ENCODE data around the gene CCDC40. TPM values are rescaled to one million over a fixed set of nuclear protein-coding genes. Genes with fewer than 3 reads are reported as not detected.
"Not testable (repeated sequence)": the region's sequence is repeated elsewhere in the genome, so short reads cannot be mapped to it uniquely, and the experiment has no call there.

CCDC40 gene
- total RNA-seq, 1 donor from 2014 or later: not detected

DNA sequence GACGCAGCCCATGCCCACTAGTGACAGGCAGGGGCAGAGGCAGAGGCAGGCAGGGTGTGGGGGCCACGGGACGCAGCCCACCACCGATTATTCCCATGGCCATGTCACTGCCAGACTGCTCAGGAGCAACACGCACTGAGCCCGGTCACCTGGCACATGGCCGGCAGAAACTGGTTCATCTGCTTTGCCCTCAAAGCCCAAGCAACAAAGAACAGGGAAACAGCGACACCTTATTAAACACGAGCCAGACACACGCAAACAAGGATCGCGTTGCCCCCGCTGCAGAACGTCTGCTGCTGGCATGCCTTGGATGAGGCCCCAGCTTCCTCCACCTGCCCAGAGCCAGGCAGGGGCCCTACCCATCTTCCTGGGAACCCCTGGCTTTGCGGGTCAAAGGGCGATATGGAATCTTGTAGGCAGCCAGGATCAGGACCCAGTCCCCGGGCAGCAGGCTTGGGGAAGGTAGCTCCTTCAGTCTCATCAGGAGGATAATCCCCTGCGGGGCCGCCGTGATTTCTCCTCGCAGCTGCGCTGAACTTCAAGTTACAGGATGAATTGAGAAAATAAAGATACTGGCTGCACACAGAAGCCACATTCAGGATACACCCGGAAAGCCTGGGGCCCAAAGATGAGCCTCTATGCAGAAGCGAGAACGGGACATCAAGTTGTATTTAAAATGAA is 5.6 kb upstream of the CCDC40 start:
- Mint-ChIP-seq H3K27ac (no peak overlapping the region), H3K9me3 (no peaks in the 10 kb centered on the region), H3K27me3 (ENCODE audit: low read depth) (peaks cover 30% of the 10 kb centered on the region), H3K36me3 (ENCODE audit: low read depth) (no peaks in the 10 kb centered on the region), H3K4me3 (ENCODE audit: low read depth) (no peak overlapping the region), H3K4me1 (ENCODE audit: low read depth) (peaks cover 7% of the 10 kb centered on the region)
- DNase-seq (ENCODE audit: low spot score): no peak
- intact Hi-C loops (cut with micrococcal nuclease): no loop called here

DNA sequence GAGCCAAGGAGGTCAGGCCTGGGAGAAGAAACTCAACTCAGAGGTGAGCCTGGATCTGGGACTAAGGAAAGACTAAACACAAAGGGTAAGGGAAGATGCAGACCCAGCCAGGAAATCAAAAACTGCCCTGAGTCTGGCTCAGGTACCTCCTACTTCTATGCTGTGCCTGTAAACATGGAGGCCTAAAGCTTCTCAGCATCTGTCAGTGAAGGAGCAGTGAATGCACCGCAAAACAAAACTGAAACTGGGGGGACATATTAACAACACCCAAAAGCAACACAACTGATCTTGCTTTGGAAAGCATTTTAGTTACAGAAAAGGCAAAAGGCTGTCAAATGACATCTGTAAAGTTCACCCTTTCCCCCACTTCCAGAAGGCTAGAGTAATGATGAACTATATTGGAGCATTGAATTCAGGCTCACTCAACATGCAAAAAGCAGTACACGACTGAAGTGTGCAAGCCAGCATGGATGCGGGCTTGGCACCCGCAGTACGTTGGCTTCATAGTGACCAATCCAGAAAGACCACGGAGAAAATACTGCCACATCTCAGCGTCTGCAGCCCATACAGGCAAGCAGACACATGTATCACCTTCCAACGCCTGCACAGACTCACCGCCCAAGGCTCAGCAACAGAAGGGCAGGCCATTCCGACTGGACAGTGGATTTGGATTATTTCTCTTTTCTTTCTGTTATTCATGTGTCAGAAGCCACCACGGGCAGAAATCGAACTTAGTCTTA is 4.6 kb upstream of the CCDC40 start:
- no peak overlapping the region for H3K27ac Mint-ChIP-seq
- H3K4me1 Mint-ChIP-seq (ENCODE audit: low read depth): peaks cover 8% of the 10 kb centered on the region
- H3K9me3 Mint-ChIP-seq: no peaks in the 10 kb centered on the region
- intact Hi-C loops (cut with micrococcal nuclease): no loop called here
- H3K36me3 Mint-ChIP-seq (ENCODE audit: low read depth): no peaks in the 10 kb centered on the region
- no peak overlapping the region for H3K4me3 Mint-ChIP-seq (ENCODE audit: low read depth)
- H3K27me3 Mint-ChIP-seq (ENCODE audit: low read depth): peaks cover 33% of the 10 kb centered on the region
- DNase-seq (ENCODE audit: low spot score): no peak

DNA sequence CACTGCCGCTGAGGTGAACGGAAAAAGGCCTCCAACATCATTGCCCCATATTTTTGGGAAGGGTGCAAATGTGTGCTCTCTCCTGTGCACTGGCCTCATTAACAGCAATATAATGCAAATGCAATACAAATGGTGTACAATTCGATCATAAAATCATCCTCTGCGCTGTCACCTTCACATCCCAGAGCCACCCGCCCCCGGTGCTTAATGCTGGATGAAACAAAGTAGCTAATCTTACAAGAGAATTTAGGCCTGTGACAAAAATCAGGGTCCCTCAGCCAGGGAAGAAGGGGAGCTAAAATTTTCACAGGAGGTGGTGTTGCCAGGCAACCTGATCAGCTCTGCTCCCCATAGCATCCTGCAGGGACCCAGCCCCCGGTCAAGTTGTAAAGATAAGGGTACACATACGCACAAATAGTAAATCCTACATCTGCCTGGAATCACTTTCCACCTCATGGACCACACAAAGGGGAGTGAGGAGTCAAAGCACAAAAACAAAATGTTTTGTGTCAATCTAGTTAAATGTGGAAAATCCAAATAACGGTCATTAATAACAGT is 3.7 kb upstream of the CCDC40 start:
- Mint-ChIP-seq H3K9me3 (no peaks in the 10 kb centered on the region), H3K4me3 (ENCODE audit: low read depth) (no peak overlapping the region), H3K4me1 (ENCODE audit: low read depth) (peaks cover 11% of the 10 kb centered on the region), H3K27ac (no peak overlapping the region), H3K36me3 (ENCODE audit: low read depth) (no peaks in the 10 kb centered on the region), H3K27me3 (ENCODE audit: low read depth) (peaks cover 38% of the 10 kb centered on the region)
- intact Hi-C loops (cut with micrococcal nuclease): no loop called here
- DNase-seq (ENCODE audit: low spot score): no peak

DNA sequence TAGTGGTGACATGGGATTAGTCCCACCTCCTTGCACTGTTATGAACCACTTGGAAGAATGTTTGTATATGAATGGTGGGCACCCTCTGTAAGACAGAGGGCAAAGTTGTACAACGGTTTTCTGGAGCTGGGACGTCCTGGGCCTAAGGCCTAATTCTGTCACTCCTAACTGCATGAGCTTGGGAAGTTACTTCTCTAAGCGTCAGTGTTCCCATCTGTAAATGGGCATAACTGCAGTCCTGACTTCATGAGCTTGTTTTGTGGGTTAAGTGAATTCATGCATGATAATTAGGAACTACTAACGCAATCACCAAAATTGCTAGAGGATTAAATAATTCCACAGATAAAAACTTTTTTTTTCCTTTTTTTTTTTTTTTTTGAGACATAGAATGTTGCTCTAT is 2.6 kb upstream of the CCDC40 start:
- Mint-ChIP-seq H3K4me3 (ENCODE audit: low read depth) (no peak overlapping the region), H3K27me3 (ENCODE audit: low read depth) (peaks cover 45% of the 10 kb centered on the region), H3K9me3 (no peaks in the 10 kb centered on the region), H3K36me3 (ENCODE audit: low read depth) (no peaks in the 10 kb centered on the region), H3K27ac (no peak overlapping the region), H3K4me1 (ENCODE audit: low read depth) (peaks cover 11% of the 10 kb centered on the region)
- intact Hi-C loops (cut with micrococcal nuclease): no loop called here
- DNase-seq (ENCODE audit: low spot score): no peak

DNA sequence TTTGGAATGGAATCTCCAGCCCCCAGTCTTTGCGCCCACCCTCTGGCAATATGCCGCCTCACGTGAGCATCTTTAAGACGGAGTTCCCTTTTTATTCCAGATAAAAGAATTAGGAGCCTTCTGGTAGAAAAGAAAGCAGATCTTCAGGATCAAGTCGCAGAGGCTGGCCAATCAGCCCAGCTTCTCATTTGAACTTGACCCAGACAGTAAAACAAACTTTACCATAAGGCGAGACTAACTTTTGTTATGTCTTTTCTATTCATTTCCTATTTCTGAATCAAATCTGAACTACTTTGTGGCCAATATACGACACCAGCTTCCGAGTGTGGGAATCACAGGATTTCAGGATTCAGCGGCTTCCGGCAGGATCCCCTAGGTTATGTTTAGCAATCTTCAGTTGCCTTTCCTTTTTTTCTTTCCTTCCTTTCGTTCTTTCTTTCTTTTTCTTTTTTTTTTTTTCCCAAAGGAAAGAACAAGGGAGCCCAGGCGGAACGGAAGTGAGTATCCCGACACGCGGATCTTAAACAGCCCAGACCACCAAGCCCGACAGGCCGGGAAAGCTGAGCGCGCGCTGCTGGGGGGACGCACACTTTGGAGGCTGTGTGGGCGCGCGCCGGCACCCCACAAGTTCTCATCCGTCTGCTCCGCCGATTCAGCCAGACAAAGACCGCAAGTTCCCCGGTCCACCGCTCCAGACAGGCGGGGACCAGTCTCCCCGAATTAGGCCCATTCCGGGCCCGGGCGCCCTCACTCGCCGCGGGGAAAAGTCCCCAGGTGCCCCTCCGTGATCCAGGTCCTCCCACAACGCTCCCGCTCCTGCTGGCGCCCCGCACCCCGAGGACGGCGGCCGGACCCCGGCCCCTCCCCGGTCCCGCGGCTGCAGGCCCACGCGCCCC is 1.4 kb upstream of the CCDC40 start:
- Mint-ChIP-seq H3K4me3 (ENCODE audit: low read depth) (peak overlapping the region; percentile 82), H3K9me3 (no peaks in the 10 kb centered on the region), H3K27me3 (ENCODE audit: low read depth) (peaks cover 48% of the 10 kb centered on the region), H3K36me3 (ENCODE audit: low read depth) (no peaks in the 10 kb centered on the region), H3K4me1 (ENCODE audit: low read depth) (peaks cover 11% of the 10 kb centered on the region), H3K27ac (peak overlapping the region; percentile 42)
- intact Hi-C loops (cut with micrococcal nuclease): no loop called here
- DNase-seq (ENCODE audit: low spot score): peak; percentile 26

DNA sequence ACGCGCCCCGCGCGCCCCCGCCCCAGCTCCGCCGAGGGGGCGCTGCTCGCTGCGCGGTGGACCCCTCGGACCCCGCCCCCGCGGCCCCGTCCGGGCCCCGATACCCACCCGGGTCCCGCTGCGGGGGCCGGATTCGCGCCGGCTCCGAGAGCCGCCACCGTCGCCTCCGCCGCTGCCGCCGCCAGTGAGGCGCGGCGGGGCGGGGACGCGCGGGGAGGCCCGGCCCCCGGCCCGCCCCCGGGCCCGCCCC is 830 bp upstream of the CCDC40 start, which contains the start of gene TBC1D16:
Gene TBC1D16 (minus strand): TSS at position 186 of the 250 bp plus-strand sequence. CDS start 22,325 bp downstream, outside the sequence.
- intact Hi-C loops (cut with micrococcal nuclease): no loop called here
- no peak for DNase-seq (ENCODE audit: low spot score)
- peak within 1 kb of the TSS; percentile 82 for H3K4me3 Mint-ChIP-seq (ENCODE audit: low read depth)
- H3K4me1 Mint-ChIP-seq (ENCODE audit: low read depth): peaks cover 11% of the 10 kb centered on the region
- H3K27me3 Mint-ChIP-seq (ENCODE audit: low read depth): peaks cover 48% of the 10 kb centered on the region
- no peaks in the 10 kb centered on the region for H3K9me3 Mint-ChIP-seq
- H3K27ac Mint-ChIP-seq: peak within 1 kb of the TSS; percentile 83
- no peaks in the 10 kb centered on the region for H3K36me3 Mint-ChIP-seq (ENCODE audit: low read depth)

DNA sequence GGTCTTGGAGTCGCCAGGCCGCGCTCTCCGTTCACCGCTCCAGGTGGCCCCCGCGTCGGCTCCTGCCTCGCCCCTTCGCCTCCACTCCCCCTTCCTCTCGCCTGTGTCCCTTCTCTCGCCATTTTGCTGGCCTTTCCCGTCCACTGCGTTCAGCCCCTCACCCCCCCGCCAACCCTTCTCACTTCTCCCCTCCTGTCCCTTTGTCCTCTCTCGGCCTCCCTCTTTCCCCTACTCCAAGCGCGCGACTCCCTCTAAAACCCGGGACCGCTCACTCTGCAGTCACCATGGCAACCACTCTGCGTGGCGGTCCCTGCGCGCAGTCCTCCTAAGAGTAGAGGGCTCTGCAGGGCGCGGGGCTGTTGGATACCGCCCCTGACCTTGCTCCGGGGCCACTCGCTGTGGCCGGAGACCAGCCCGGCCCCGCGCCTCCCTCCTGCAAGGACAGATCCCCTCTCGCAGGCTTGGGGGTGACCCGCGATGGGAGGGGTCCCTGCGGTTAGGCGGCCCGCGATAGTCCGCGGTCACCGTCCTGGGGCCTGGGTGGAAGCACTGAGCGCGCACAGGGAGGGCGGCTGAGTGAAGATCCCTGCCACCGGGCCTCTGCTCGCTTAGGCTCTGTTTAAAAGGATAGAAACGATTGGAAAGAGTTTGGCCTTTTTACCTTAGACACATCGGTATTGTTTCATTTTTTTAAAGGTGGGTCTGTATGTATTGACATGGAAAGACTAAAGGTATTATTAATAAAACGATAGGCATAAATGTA is 454 bp downstream of the CCDC40 start:
- no peak for DNase-seq (ENCODE audit: low spot score)
- H3K9me3 Mint-ChIP-seq: no peaks in the 10 kb centered on the region

DNA sequence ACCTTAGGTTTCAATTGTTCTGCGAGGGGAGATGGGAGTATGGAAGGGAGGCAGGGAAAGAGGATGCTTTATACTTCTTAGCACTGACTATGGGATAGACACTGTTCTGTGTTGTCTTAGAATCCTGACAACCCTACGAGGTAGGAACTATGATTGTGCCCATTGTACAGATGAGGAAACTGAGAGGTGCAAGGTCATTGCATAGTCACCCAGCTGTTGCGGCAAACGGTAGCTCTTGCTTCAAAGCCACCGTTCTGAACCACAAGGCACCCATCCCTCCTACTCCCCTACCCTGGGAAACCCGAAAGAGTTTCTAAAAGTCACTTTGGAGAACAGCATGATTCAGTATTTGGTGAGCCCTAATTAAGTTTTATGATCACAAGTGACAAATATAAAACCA is 7.5 kb downstream of the CCDC40 start:
- Mint-ChIP-seq H3K27me3 (ENCODE audit: low read depth) (peaks cover 3% of the 10 kb centered on the region), H3K9me3 (no peaks in the 10 kb centered on the region), H3K4me1 (ENCODE audit: low read depth) (no peaks in the 10 kb centered on the region), H3K36me3 (ENCODE audit: low read depth) (no peaks in the 10 kb centered on the region), H3K27ac (no peak overlapping the region), H3K4me3 (ENCODE audit: low read depth) (no peak overlapping the region)
- intact Hi-C loops (cut with micrococcal nuclease): no loop called here
- DNase-seq (ENCODE audit: low spot score): no peak

More for the DNA sequence above, 454 bp downstream of the CCDC40 start:
- H3K36me3 Mint-ChIP-seq (ENCODE audit: low read depth): no peaks in the 10 kb centered on the region
- peaks cover 11% of the 10 kb centered on the region for H3K4me1 Mint-ChIP-seq (ENCODE audit: low read depth)
- intact Hi-C loops (cut with micrococcal nuclease): no loop called here
- peak overlapping the region; percentile 81 for H3K4me3 Mint-ChIP-seq (ENCODE audit: low read depth)
- peaks cover 45% of the 10 kb centered on the region for H3K27me3 Mint-ChIP-seq (ENCODE audit: low read depth)
- H3K27ac Mint-ChIP-seq: peak overlapping the region; percentile 83

DNA sequence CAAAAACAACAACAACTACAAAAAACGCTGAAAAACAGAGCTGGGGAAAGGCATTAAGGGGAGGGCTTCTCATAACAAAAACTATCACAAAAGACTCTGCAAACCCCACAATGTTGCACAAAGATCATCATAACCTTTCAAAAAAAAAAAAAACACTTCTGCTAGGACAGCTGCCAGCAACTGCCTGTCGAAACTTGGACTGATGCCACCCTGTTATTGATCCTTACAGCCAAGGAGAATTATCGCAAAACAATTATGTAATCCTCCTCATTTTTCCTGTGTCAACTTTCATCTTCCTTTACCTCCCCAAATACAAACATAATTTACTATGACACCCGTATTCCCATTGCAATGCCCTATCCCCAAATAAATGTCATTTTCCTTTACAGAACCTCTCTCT is 9.3 kb downstream of the CCDC40 start:
- Mint-ChIP-seq H3K9me3 (no peaks in the 10 kb centered on the region), H3K27me3 (ENCODE audit: low read depth) (no peaks in the 10 kb centered on the region), H3K4me1 (ENCODE audit: low read depth) (no peaks in the 10 kb centered on the region), H3K36me3 (ENCODE audit: low read depth) (no peaks in the 10 kb centered on the region), H3K4me3 (ENCODE audit: low read depth) (no peak overlapping the region), H3K27ac (no peak overlapping the region)
- intact Hi-C loops (cut with micrococcal nuclease): no loop called here
- no peak for DNase-seq (ENCODE audit: low spot score)

DNA sequence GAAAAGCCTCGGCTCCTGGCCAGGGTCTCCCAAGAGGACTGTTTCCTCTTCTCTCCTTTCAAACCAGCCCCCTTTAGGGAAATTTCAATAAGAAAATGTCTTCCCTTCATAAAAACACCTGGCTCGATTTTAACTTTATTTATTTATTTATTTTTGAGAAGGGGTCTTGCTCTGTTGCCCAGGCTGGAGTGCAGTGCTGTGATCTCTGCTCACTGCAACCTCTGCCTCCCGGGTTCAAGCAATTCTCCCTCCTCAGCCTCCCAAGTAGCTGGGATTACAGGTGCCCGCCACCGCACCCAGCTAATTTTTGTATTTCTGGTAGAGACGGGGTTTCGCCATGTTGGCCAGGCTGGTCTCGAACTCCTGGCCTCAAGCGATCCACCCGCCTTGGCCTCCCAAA is 10.3 kb downstream of the CCDC40 start:
- H3K9me3 Mint-ChIP-seq; H3K27ac Mint-ChIP-seq; H3K4me3 Mint-ChIP-seq (ENCODE audit: low read depth); intact Hi-C loops (cut with micrococcal nuclease); H3K4me1 Mint-ChIP-seq (ENCODE audit: low read depth); DNase-seq (ENCODE audit: low spot score); H3K36me3 Mint-ChIP-seq (ENCODE audit: low read depth); H3K27me3 Mint-ChIP-seq (ENCODE audit: low read depth): not testable (repeated sequence)

DNA sequence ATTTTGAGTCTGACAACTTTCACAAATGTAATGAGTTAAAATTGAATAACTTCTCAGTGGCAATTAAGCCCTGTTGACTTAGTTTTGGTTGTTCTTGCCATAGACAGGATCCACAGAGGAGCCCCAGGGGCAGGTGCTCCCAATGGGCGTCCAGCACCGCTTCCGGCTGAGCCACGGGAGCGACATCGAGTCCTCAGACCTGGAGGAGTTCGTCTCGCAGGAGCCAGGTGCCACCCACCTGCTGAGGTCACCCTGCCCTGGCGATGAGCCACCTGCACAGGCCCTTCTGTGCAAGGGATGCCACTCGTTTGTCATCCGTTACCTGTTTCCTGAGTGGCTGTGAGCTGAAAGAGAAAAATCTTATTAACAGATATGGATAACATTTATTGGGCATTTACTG is 10.7 kb downstream of the CCDC40 start:
- intact Hi-C loops (cut with micrococcal nuclease): no loop called here
- DNase-seq (ENCODE audit: low spot score): no peak
- no peaks in the 10 kb centered on the region for H3K27me3 Mint-ChIP-seq (ENCODE audit: low read depth)
- no peak overlapping the region for H3K4me3 Mint-ChIP-seq (ENCODE audit: low read depth)
- H3K9me3 Mint-ChIP-seq: no peaks in the 10 kb centered on the region
- no peaks in the 10 kb centered on the region for H3K4me1 Mint-ChIP-seq (ENCODE audit: low read depth)
- H3K36me3 Mint-ChIP-seq (ENCODE audit: low read depth): no peaks in the 10 kb centered on the region
- no peak overlapping the region for H3K27ac Mint-ChIP-seq

DNA sequence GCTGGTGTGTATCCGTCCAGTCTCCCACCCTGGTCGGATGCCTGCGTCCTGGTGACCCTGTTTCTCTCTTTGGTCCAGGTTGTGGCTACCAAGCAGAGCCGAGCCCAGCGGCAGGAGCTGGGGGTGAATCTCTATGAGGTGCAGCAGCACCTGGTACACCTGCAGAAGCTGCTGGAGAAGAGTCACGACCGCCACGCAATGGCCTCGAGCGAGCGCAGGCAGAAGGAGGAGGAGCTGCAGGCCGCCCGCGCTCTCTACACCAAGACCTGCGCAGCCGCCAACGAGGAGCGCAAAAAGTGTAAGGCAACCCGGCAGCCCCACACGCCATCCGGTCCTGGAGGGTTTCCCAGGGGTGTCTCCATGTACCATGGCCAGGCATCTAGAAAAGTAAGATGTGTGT is 13.5 kb downstream of the CCDC40 start:
- DNase-seq (ENCODE audit: low spot score): no peak
- H3K4me3 Mint-ChIP-seq (ENCODE audit: low read depth): no peak overlapping the region
- no peak overlapping the region for H3K27ac Mint-ChIP-seq
- intact Hi-C loops (cut with micrococcal nuclease): no loop called here
- H3K4me1 Mint-ChIP-seq (ENCODE audit: low read depth): no peaks in the 10 kb centered on the region
- no peaks in the 10 kb centered on the region for H3K9me3 Mint-ChIP-seq
- H3K36me3 Mint-ChIP-seq (ENCODE audit: low read depth): no peaks in the 10 kb centered on the region
- peaks cover 2% of the 10 kb centered on the region for H3K27me3 Mint-ChIP-seq (ENCODE audit: low read depth)

Measured in activated T-helper 2 cell treated with anti-CD3 and anti-CD28 coated beads, Interferon-gamma antibody, Interleukin-2, Interleukin-4, amounts not matched to agents 10 μg/mL and 5 μg/mL and 100 μg/mL, durations not matched to agents 14 hours and 24 hours and 36 hours (primary cell).